C1 segment of cervical spinal cord (tissue), 14 donors: ENCODE data around the gene AQP3.
A peak's percentile ranks its signal among the peaks of the same experiment; 100 is the strongest.
"Not testable (repeated sequence)": the region's sequence is repeated elsewhere in the genome, so short reads cannot be mapped to it uniquely, and the experiment has no call there.

Experiments
- DNase-seq, 14 donors: peaks; one replicate each; lab custom pipeline; 2025; lab: John Stamatoyannopoulos, UW

AQP3 gene

GRCh38 chr9:33465096-33465495 lies 17.7 kb upstream of the AQP3 start:
- DNase-seq: no peak

- DNase-seq: no peak
Measured at GRCh38 chr9:33464045-33464636, 16.7 kb upstream of the AQP3 start.

- no peak for DNase-seq
Measured at GRCh38 chr9:33463151-33463550, 15.8 kb upstream of the AQP3 start.

GRCh38 chr9:33461492-33461891 lies 14.1 kb upstream of the AQP3 start:
- no peak for DNase-seq

- DNase-seq: no peak
Measured at GRCh38 chr9:33460854-33461253, 13.5 kb upstream of the AQP3 start.

GRCh38 chr9:33459115-33459514 lies 11.7 kb upstream of the AQP3 start:
- DNase-seq: no peak

- DNase-seq: no peak
Measured at GRCh38 chr9:33458444-33458843, 11.1 kb upstream of the AQP3 start.

GRCh38 chr9:33455945-33456344 lies 8.6 kb upstream of the AQP3 start:
- DNase-seq: no peak

GRCh38 chr9:33455456-33455855 lies 8.1 kb upstream of the AQP3 start:
- DNase-seq: not testable (repeated sequence)

GRCh38 chr9:33454661-33455026 lies 7.3 kb upstream of the AQP3 start:
- not testable (repeated sequence) for DNase-seq

GRCh38 chr9:33453999-33454660 lies 6.7 kb upstream of the AQP3 start:
- DNase-seq: no peak

- no peak for DNase-seq
Measured at GRCh38 chr9:33453286-33453860, 6.0 kb upstream of the AQP3 start.

GRCh38 chr9:33452828-33453271 lies 5.5 kb upstream of the AQP3 start:
- peak in 1 of 14 donors; percentile 0 for DNase-seq

GRCh38 chr9:33450621-33451146 lies 3.3 kb upstream of the AQP3 start:
- DNase-seq: no peak

- DNase-seq: no peak
Measured at GRCh38 chr9:33449715-33450114, 2.3 kb upstream of the AQP3 start.

- DNase-seq: no peak
Measured at GRCh38 chr9:33447799-33448553, 583 bp upstream of the AQP3 start.

- DNase-seq: peak in 1 of 14 donors; percentile 21
Measured at GRCh38 chr9:33446240-33446945, 1.0 kb downstream of the AQP3 start.

- DNase-seq: no peak
Measured at GRCh38 chr9:33445389-33446239, 1.8 kb downstream of the AQP3 start.

- DNase-seq: no peak
Measured at GRCh38 chr9:33443464-33444154, 3.8 kb downstream of the AQP3 start.

- DNase-seq: no peak
Measured at GRCh38 chr9:33443047-33443446, 4.3 kb downstream of the AQP3 start.
